GM12891 (cell line): ENCODE results near the gene MSI2.

Experiments used
- POLR2A ChIP-seq: IDR thresholded peaks from 2 replicates; pipeline ENCODE4 v1.6.1; 2011; ENCODE audit warnings: low read depth, low read length, control low read depth
- POLR2AphosphoS5 ChIP-seq: IDR thresholded peaks from 2 replicates; pipeline ENCODE4 v1.6.1; 2011; ENCODE audit warnings: low read depth, low read length, control low read depth
- TAF1 ChIP-seq: IDR thresholded peaks from 2 replicates; pipeline ENCODE4 v1.6.1; 2011; ENCODE audit warnings: low read depth, low read length, control low read depth

DNA sequence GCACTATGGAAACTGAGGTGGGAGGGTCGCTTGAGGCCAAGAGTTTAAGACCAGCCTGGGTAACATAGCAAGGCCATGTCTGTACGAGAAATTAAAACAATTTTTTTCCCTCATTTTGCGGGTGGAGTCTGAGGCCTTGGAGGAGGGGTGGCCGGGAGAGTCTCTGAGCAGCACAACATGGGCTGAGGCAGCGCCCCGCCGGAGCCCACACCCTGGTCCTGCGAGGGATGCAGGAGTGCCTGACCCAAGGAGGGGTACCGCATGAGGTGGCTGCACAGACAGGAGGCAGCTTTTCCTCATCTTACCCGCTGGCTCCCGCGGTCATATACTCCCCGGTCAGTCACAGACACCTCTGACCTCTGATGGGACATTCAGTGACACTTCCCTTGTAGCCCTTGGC lies 67.7 kb downstream of the MSI2 start:
- no peak for TF ChIP-seq POLR2A
- no peak for TF ChIP-seq POLR2AphosphoS5
- TF ChIP-seq TAF1 = no peak
